A549 treated with AZD9567 at 1 μM for 4 hours (cell line): ENCODE data around the gene ZNF683. TPM values are rescaled to one million over a fixed set of nuclear protein-coding genes. Genes with fewer than 3 reads are reported as not detected.

Source experiments
- total RNA-seq: library from RNA; stranded (reverse); fragments of 200-300 nt; extraction: Qiagen RNA extraction; gene quantifications from 5 replicates; pipeline ENCODE4 v1.2.3, GENCODE V29; 2022; ENCODE audit not compliant: insufficient read depth

Gene ZNF683
- not detected in 5 replicates for total RNA-seq

GRCh38 chr1:26372611-26373010 is at the start of gene ZNF683:
TSS of gene ZNF683 (minus strand) at chr1:26372750. CDS start at chr1:26368571, 4,179 bp downstream.

DNA sequence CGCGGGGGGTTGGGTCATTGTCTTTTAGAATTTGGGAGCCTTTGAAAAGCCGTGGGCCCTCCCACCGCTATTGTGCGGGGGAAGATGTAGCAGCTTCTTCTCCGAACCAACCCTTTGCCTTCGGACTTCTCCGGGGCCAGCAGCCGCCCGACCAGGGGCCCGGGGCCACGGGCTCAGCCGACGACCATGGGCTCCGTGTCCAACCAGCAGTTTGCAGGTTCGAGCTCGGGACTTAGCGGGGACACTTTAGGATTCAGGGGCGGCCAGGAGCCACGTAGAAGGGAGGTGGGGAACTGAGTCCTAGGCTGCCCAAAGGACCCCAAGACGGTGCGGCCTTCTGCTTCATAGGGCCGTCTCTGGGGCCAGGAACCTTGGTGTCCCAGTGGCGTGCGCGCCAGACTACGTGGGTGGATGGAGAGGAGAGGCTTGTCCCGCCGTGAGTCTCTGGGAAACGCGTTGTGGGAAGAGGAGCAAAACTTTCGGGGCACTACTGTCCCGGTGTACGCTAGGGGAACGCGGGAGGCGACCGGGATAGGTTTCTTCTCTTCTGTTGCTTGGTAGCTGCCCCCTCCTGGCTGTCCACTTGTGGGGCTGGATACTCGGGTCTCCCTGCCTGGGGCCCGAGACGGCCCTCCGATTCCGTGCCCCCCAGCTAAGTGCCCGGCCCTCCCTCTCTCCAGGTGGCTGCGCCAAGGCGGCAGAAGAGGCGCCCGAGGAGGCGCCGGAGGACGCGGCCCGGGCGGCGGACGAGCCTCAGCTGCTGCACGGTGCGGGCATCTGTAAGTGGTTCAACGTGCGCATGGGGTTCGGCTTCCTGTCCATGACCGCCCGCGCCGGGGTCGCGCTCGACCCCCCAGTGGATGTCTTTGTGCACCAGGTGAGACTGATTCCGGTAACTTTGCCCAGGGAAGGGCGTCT is 38.4 kb upstream of the ZNF683 start, which contains the start of gene LIN28A:
TSS of gene LIN28A (plus strand) at position 112 of the 918 bp plus-strand sequence. CDS start at position 187, 75 bp downstream.

GRCh38 chr1:26353976-26354820 is 18.4 kb downstream of the ZNF683 start, which contains the start of gene CRYBG2:
TSS of gene CRYBG2 (minus strand) at chr1:26354130. CDS start at chr1:26346657, 7,473 bp downstream.

GRCh38 chr1:26317612-26318337 is 54.8 kb downstream of the ZNF683 start, which contains the start of gene CD52:
TSS of gene CD52 (plus strand) at chr1:26317958. CDS start at chr1:26318018, 60 bp downstream.

Other genes starting within 250 kb of the ZNF683 start
- 0.03 TPM in 2 of 5 replicates, not detected in the others for gene FAM110D, start 213.7 kb downstream of the ZNF683 start, total RNA-seq
- gene C1orf232, start 203.8 kb downstream of the ZNF683 start, total RNA-seq: not detected in 5 replicates
- 54.3 to 72.6 TPM (median 62.2 TPM) in 5 replicates for gene ZNF593, start 202.8 kb downstream of the ZNF683 start, total RNA-seq
- 0.37 to 1.1 TPM (median 0.47 TPM) in 4 of 5 replicates, not detected in the other for gene ZNF593OS, start 200.9 kb downstream of the ZNF683 start, total RNA-seq
- gene CNKSR1, start 195.3 kb downstream of the ZNF683 start, total RNA-seq: 0.15 to 0.43 TPM (median 0.23 TPM) in 4 of 5 replicates, not detected in the other
- not detected in 5 replicates for gene CATSPER4, start 182.1 kb downstream of the ZNF683 start, total RNA-seq
- gene CEP85, start 138.6 kb downstream of the ZNF683 start, total RNA-seq: 10.7 to 14.9 TPM (median 14.5 TPM) in 5 replicates
- gene SH3BGRL3, start 92.7 kb downstream of the ZNF683 start, total RNA-seq: 121 to 148 TPM (median 134 TPM) in 5 replicates
- gene UBXN11, start 66.1 kb downstream of the ZNF683 start, total RNA-seq: 12.6 to 17.6 TPM (median 16.3 TPM) in 5 replicates
- 0.22 TPM in 1 of 5 replicates, not detected in the others for gene CD52, start 54.8 kb downstream of the ZNF683 start, total RNA-seq
- 0.40 to 1.7 TPM (median 0.96 TPM) in 5 replicates for gene CRYBG2, start 18.6 kb downstream of the ZNF683 start, total RNA-seq
- not detected in 5 replicates for gene LIN28A, start 38.1 kb upstream of the ZNF683 start, total RNA-seq
- 23.0 to 26.6 TPM (median 24.6 TPM) in 5 replicates for gene DHDDS, start 59.6 kb upstream of the ZNF683 start, total RNA-seq
- 325 to 425 TPM (median 354 TPM) in 5 replicates for gene HMGN2, start 99.7 kb upstream of the ZNF683 start, total RNA-seq
- 15.5 to 17.6 TPM (median 16.2 TPM) in 5 replicates for gene RPS6KA1, start 157.0 kb upstream of the ZNF683 start, total RNA-seq